OCI-LY1 (cell line): ENCODE data around the gene SPDYE16.
"Not testable (repeated sequence)": the region's sequence is repeated elsewhere in the genome, so short reads cannot be mapped to it uniquely, and the experiment has no call there.

ENCODE experiments used
- EZH2 ChIP-seq: fragments of 200-600 bp; sonication (generic), shearing (Covaris generic); IDR thresholded peaks from 2 replicates; pipeline ENCODE4 v1.8.0; 2017; ENCODE audit warnings: borderline replicate concordance, mixed run types, mild to moderate bottlenecking, antibody characterized with exemption, low read length, moderate library complexity, mixed read lengths
- TF ChIP-seq, protein P1 (sequence below): fragments of 200-600 bp; sonication (generic), shearing (Covaris generic); IDR thresholded peaks from 2 replicates; pipeline ENCODE4 v1.5.1; 2017; ENCODE audit warnings: mild to moderate bottlenecking, antibody characterized with exemption, low read length, moderate library complexity, mixed read lengths

DNA sequence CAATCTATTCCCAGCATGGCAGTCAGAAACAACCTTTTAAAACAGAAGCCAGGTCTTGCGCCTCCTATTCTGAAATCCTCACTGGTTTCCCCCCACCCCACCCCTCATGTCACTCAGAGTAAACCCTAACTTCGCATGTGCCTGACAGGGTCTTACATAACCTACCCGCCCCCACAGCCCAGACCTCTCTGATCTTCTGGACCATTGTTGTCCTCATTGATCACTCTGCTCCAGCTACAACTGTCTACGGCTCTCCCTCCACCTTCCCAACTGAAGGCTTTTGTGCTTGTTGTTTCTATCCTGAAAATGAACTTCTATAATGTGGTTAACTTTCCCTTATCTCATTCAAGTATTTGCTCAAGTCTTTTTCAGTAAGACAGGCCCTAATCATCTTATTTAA, 17.1 kb upstream of the SPDYE16 start:
- TF ChIP-seq, protein P1, sequence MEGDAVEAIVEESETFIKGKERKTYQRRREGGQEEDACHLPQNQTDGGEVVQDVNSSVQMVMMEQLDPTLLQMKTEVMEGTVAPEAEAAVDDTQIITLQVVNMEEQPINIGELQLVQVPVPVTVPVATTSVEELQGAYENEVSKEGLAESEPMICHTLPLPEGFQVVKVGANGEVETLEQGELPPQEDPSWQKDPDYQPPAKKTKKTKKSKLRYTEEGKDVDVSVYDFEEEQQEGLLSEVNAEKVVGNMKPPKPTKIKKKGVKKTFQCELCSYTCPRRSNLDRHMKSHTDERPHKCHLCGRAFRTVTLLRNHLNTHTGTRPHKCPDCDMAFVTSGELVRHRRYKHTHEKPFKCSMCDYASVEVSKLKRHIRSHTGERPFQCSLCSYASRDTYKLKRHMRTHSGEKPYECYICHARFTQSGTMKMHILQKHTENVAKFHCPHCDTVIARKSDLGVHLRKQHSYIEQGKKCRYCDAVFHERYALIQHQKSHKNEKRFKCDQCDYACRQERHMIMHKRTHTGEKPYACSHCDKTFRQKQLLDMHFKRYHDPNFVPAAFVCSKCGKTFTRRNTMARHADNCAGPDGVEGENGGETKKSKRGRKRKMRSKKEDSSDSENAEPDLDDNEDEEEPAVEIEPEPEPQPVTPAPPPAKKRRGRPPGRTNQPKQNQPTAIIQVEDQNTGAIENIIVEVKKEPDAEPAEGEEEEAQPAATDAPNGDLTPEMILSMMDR, result not testable (repeated sequence)
- TF ChIP-seq EZH2, result not testable (repeated sequence)
